T-cell (primary cell): ENCODE measurements around the gene OR2AG1. TPM values are rescaled to one million over a fixed set of nuclear protein-coding genes. Genes with fewer than 3 reads are reported as not detected.

Experiments used
- total RNA-seq, 35 experiments: library from RNA in 6 of 35; stranded (reverse) in 6 of 35; fragments of 120-200 nt in 1 of 35; gene quantifications; one replicate each; pipeline versions ENCODE4 v1.2.1 to v1.2.4 and lab custom pipeline; 2013 to 2026

The OR2AG1 gene
- total RNA-seq, 5 donors from 2014 or later (not counting 1 experiment from before 2014, with no cell fraction given) = not detected

Other genes starting within 250 kb of the OR2AG1 start
- gene RRP8, start 179.4 kb upstream of the OR2AG1 start, total RNA-seq = 10 to 100 TPM; 24.5 to 35.5 (median 32.2) TPM
- gene ILK, start 179.2 kb upstream of the OR2AG1 start, total RNA-seq = 100 to 1,000 TPM in 2 of 5 donors, 10 to 100 TPM in 3; 49.3 to 111 (median 99.4) TPM
- 100 to 1,000 TPM in 4 of 5 donors, 10 to 100 TPM in 1; 99.4 to 152 (median 144) TPM for gene TAF10, start 170.8 kb upstream of the OR2AG1 start, total RNA-seq
- gene TPP1, start 163.6 kb upstream of the OR2AG1 start, total RNA-seq = 100 to 1,000 TPM in 3 of 5 donors, 10 to 100 TPM in 2; 67.4 to 168 (median 132) TPM
- gene DCHS1, start 127.2 kb upstream of the OR2AG1 start, total RNA-seq = 10 to 100 TPM in 3 of 5 donors, 1 to 10 TPM in 2; 4.9 to 14.8 (median 10.4) TPM
- gene MRPL17, start 99.7 kb upstream of the OR2AG1 start, total RNA-seq = 10 to 100 TPM; 12.1 to 33.1 (median 30.2) TPM
- gene OR2AG2, start 11.0 kb upstream of the OR2AG1 start, total RNA-seq = not detected
- under 1 TPM in 1 of 5 donors, not detected in 4; 0.35 TPM for gene OR6A2, start 16.7 kb downstream of the OR2AG1 start, total RNA-seq
- gene OR10A5, start 62.7 kb downstream of the OR2AG1 start, total RNA-seq = not detected
- not detected for gene OR10A2, start 80.0 kb downstream of the OR2AG1 start, total RNA-seq
- gene OR10A4, start 93.6 kb downstream of the OR2AG1 start, total RNA-seq = not detected
- gene OR2D2, start 109.5 kb downstream of the OR2AG1 start, total RNA-seq = not detected
- not detected for gene OR2D3, start 138.0 kb downstream of the OR2AG1 start, total RNA-seq
- gene ZNF215, start 143.4 kb downstream of the OR2AG1 start, total RNA-seq = under 1 TPM in 4 of 5 donors, not detected in 1; 0.10 to 0.70 (median 0.39) TPM
- not detected for gene ZNF214, start 237.3 kb downstream of the OR2AG1 start, total RNA-seq
- gene NLRP14, start 237.5 kb downstream of the OR2AG1 start, total RNA-seq = under 1 TPM in 1 of 5 donors, not detected in 4; 0.13 TPM